Measurements from ENCODE around the gene NDUFV2.
"Not testable (repeated sequence)": the region's sequence is repeated elsewhere in the genome, so short reads cannot be mapped to it uniquely, and the experiment has no call there.

Gene NDUFV2

GRCh38 chr18:9102508-9103375 lies at the start of gene NDUFV2:
Gene NDUFV2, plus strand, starts transcription at chr18:9102699. Its CDS starts 45 bp downstream, at chr18:9102744.
- peak; percentile 99 for DNase-seq (ENCODE audit: low spot score)

- DNase-seq (ENCODE audit: low spot score) = no peak
Measured at GRCh38 chr18:9053814-9054213, 48.7 kb upstream of the NDUFV2 start.

- no peak for DNase-seq (ENCODE audit: low spot score)
Measured at GRCh38 chr18:9055185-9055584, 47.3 kb upstream of the NDUFV2 start.

- no peak for DNase-seq (ENCODE audit: low spot score)
Measured at GRCh38 chr18:9055626-9056025, 46.9 kb upstream of the NDUFV2 start.

GRCh38 chr18:9057646-9058045 lies 44.9 kb upstream of the NDUFV2 start:
- DNase-seq (ENCODE audit: low spot score) = no peak

GRCh38 chr18:9058406-9058805 lies 44.1 kb upstream of the NDUFV2 start:
- DNase-seq (ENCODE audit: low spot score) = no peak

- DNase-seq (ENCODE audit: low spot score) = no peak
Measured at GRCh38 chr18:9062418-9062751, 40.1 kb upstream of the NDUFV2 start.

- no peak for DNase-seq (ENCODE audit: low spot score)
Measured at GRCh38 chr18:9065864-9066263, 36.6 kb upstream of the NDUFV2 start.

- DNase-seq (ENCODE audit: low spot score) = no peak
Measured at GRCh38 chr18:9066358-9066757, 36.1 kb upstream of the NDUFV2 start.

GRCh38 chr18:9066817-9067306 lies 35.6 kb upstream of the NDUFV2 start:
- no peak for DNase-seq (ENCODE audit: low spot score)

GRCh38 chr18:9067823-9068222 lies 34.7 kb upstream of the NDUFV2 start:
- DNase-seq (ENCODE audit: low spot score) = no peak

GRCh38 chr18:9068346-9068745 lies 34.2 kb upstream of the NDUFV2 start:
- DNase-seq (ENCODE audit: low spot score) = no peak

- no peak for DNase-seq (ENCODE audit: low spot score)
Measured at GRCh38 chr18:9069601-9070000, 32.9 kb upstream of the NDUFV2 start.

GRCh38 chr18:9070212-9070611 lies 32.3 kb upstream of the NDUFV2 start:
- DNase-seq (ENCODE audit: low spot score) = no peak

GRCh38 chr18:9079818-9080528 lies 22.5 kb upstream of the NDUFV2 start:
- no peak for DNase-seq (ENCODE audit: low spot score)

GRCh38 chr18:9081940-9082339 lies 20.6 kb upstream of the NDUFV2 start:
- no peak for DNase-seq (ENCODE audit: low spot score)

- no peak for DNase-seq (ENCODE audit: low spot score)
Measured at GRCh38 chr18:9082711-9083510, 19.6 kb upstream of the NDUFV2 start.

GRCh38 chr18:9086015-9086414 lies 16.5 kb upstream of the NDUFV2 start:
- DNase-seq (ENCODE audit: low spot score) = no peak

- no peak for DNase-seq (ENCODE audit: low spot score)
Measured at GRCh38 chr18:9086624-9087023, 15.9 kb upstream of the NDUFV2 start.

GRCh38 chr18:9087144-9087543 lies 15.4 kb upstream of the NDUFV2 start:
- DNase-seq (ENCODE audit: low spot score) = no peak

- DNase-seq (ENCODE audit: low spot score) = no peak
Measured at GRCh38 chr18:9088252-9088651, 14.2 kb upstream of the NDUFV2 start.

GRCh38 chr18:9088727-9089126 lies 13.8 kb upstream of the NDUFV2 start:
- not testable (repeated sequence) for DNase-seq (ENCODE audit: low spot score)
